NCI-H1694 treated with DMSO at 0.1 percent for 48 hours (cell line): ENCODE data around the gene NPAS3.
A peak's percentile ranks its signal among the peaks of the same experiment; 100 is the strongest.

Experiments
- DNase-seq: peaks from one replicate; lab custom pipeline; 2025; lab: John Stamatoyannopoulos, UW

Gene NPAS3

DNA sequence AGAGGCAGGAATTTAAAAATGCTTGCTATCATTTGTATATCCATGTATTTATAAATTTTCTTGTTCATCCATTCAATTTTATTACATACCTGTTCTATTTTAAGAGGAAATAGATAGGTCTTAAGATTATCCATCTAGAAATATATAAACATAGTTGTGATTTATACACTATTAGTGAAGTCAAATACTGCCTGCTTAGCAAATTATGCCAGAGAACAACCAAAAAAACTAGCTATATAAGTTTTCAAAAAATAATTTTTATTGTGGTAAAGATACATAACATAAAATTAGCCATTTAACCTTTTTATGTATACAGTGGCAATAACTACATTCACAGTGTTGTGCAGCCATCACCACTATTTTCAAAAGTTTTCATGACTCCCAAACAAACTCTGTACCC, 237.3 kb downstream of the NPAS3 start:
- no peak for DNase-seq

DNA sequence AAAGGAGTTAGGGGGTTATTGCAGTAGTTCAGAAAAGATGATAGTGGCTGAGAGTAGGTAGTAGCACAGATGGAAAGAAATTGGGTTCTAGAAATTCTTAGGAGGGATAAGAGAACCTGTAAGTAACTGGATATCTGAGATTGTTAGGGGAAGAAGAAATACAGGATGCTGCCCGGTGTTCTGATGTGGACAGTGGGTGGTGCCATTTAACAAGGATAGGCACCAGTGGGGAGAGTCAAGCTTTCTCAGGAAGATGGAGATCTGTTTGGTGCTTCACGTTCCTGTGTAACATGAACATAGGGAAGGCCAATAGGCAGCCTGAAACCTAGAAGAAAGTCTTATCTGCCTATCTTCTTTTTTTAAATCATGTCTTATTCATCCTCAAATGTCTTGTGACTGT, 245.9 kb downstream of the NPAS3 start:
- peak; percentile 9 for DNase-seq

DNA sequence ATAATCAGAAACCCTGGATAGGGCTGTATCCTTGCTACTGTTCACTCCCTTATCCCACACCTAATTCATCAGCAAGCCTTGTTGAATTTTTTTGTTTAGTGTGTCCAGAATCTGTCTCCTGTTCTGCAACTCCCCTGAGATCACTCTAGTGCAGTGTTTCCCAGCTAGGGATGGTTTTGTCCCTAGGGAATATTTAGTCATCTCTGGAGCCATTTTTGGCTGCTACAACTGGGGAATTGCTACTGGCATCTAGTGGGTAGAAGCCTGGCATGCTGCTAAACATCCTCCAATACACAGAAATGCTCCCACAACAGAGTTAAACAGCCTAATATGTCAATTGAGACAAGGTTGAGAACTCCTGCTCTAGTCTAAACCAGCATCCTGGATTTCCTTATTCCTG, 248.0 kb downstream of the NPAS3 start:
- DNase-seq: peak; percentile 7

- DNase-seq: no peak
Measured at GRCh38 chr14:33188880-33189279, 250.2 kb downstream of the NPAS3 start.

DNA sequence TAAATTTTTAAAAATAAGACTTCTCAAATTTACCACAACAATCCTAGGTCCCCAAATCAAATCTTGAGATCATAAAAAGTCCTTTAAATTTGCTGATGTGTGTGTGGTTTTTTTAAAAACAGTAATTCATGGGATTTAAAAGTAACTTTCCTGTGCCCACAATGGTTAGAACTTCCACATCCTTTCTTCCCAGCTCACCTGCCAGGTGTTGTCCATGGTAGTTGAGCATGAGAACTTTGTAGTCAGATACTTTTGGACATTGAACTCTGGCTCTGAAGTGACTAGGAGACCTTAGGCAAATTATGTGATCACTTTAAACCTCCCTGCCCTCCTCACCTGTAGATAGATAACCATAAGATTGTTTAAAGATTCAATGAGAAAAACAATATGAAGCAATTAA, 253.2 kb downstream of the NPAS3 start:
- no peak for DNase-seq

- DNase-seq: no peak
Measured at GRCh38 chr14:33194551-33194950, 255.9 kb downstream of the NPAS3 start.

GRCh38 chr14:33198684-33199083, 260.0 kb downstream of the NPAS3 start:
- DNase-seq: no peak

GRCh38 chr14:33201116-33201515, 262.4 kb downstream of the NPAS3 start:
- DNase-seq: no peak

- no peak for DNase-seq
Measured at GRCh38 chr14:33206981-33207380, 268.3 kb downstream of the NPAS3 start.

- DNase-seq: no peak
Measured at GRCh38 chr14:33207467-33208017, 268.9 kb downstream of the NPAS3 start.

GRCh38 chr14:33210311-33210710, 271.6 kb downstream of the NPAS3 start:
- no peak for DNase-seq

GRCh38 chr14:33218026-33218425, 279.3 kb downstream of the NPAS3 start:
- peak; percentile 8 for DNase-seq

GRCh38 chr14:33219957-33220356, 281.3 kb downstream of the NPAS3 start:
- DNase-seq: no peak

- peak; percentile 81 for DNase-seq
Measured at GRCh38 chr14:33229269-33229929, 290.7 kb downstream of the NPAS3 start.

DNA sequence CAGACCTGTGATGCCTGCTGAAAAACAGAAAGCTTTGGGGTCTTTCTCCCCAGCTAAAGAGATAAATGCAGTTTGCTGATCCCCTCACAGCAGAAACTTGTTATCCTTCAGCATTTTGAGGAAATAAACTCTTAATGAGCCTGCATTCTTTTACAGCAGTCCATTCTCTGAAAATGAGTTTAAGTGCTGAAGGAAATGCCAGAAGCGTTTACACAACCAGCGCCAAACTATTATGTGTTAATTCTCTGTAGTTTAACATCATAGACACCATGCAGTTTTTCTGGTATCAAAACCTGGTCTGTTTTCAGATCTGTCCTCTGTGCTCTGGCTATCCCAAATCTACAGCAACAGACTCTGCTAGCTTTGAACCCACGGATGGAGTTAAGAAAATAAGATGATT, 291.3 kb downstream of the NPAS3 start:
- no peak for DNase-seq

DNA sequence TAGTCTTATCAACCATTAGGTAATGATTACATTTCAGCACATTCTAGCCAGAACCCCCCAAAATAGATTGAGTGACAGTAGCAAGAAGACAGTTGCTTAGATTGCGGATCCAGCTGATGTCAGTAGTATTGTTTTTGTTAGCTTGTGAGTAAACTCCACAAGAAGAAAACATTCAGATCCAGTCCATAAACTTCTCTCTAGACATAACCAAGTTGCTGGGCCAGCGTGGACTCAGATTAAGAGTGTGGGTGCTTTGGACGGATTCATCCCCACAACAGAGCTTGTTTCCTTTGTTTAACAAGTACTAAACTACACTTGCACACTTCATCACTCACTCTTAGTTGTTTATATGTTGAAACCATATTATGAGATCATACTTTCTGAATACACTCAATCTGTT, 293.4 kb downstream of the NPAS3 start:
- DNase-seq: no peak

DNA sequence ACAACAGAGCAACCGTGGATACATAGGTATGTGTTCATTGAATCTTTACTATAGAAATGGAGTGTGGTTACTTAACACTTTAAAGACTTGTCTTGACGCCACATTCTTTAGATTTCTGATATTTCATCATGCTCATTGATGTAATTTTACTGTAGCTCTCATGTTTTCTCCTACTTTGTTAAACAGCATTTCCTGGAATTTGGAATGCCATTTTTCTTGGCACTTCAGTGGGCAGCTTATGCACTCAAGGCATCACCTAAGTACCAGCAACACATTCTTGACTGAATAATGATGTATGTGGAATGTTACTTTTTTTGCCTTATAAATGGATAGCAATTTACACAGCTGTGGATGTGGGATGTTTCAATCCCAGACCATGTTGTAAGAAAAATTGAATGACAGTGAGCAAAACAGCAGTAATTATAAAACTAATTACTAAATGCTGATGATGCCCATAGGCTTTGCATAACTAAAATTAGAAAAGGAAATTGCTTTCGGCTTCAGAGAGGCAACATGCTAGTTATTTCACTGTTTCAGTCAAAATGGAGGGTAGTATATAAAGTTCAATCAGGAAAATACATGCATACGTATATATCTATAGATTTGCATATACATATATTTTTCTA, 298.5 kb downstream of the NPAS3 start:
- no peak for DNase-seq

GRCh38 chr14:33239465-33239864, 300.8 kb downstream of the NPAS3 start:
- no peak for DNase-seq

GRCh38 chr14:33240466-33240865, 301.8 kb downstream of the NPAS3 start:
- no peak for DNase-seq

GRCh38 chr14:33241331-33241730, 302.7 kb downstream of the NPAS3 start:
- no peak for DNase-seq

DNA sequence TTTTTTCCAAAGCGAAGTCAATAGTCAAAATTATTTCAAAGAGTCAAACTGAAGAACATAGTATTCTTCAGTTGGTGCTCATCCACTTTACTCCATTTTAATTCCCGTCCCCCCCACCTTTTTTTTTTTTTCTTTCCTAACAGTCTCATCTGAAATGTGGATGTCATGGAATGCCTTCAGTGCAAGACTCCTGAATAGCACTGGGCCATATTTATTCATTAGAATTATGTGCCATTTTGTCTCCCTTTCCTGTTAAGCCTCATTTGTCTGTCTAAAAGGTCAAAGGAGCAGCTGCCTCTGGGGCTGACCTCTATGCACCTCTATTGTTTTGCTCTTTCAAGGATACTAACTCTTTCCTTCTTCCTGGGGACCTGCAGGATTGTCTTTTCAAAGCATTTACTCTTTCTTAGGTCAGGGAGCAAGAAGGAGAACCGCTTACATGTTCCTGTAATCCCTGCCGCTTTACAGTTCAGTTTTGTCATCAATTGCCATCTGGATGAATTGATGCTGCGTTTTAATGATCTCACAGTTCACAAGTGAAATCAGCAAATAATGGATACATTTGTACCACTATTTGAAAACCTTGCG, 310.6 kb downstream of the NPAS3 start:
- DNase-seq: no peak

- no peak for DNase-seq
Measured at GRCh38 chr14:33250963-33251362, 312.3 kb downstream of the NPAS3 start.

DNA sequence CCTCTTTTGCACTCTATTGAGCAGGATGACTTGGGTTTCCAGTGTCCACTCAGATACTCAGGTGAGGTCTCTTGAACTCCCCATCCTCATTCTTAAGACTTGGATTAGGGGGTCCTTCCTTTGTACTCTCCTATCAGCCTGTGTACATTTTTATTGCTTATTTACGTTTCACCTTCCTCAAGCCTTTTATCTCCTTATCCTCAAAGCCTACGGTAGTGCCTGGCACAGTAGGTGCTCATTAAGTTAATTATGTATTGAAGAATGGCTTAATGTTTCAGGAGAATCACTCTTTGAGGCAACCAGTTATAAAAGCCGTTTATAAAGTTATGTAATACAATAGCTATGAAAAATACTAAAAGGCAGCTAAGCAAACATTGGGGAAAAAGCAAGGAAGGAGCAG, 315.7 kb downstream of the NPAS3 start:
- DNase-seq: no peak
